ENCODE results near the gene LRRC38. TPM values are rescaled to one million over a fixed set of nuclear protein-coding genes. Genes with fewer than 3 reads are reported as not detected.
A peak's percentile ranks its signal among the peaks of the same experiment; 100 is the strongest.

LRRC38 gene
- total RNA-seq, 2 donors from 2014 or later = not detected

DNA sequence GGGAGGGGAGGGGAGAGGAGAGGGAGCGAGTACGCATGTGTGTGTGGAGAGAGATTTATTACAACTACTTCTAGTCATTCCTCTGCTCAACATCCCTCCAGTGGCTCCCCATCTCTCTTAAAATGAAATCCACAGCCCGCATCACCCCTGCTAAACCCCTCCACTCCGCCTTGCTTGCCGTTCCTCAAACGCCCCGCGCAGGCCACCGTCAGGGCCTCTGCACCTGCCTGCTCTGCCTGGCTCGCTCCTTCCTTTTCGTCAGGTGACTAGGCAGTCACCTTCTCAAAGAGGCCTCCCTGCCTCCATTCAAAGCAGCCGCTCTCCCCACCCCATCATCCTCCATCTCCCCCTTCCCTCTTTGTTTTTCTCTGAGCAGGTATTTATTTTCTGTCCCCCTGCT, 29.9 kb downstream of the LRRC38 start:
- TF ChIP-seq, protein P1, sequence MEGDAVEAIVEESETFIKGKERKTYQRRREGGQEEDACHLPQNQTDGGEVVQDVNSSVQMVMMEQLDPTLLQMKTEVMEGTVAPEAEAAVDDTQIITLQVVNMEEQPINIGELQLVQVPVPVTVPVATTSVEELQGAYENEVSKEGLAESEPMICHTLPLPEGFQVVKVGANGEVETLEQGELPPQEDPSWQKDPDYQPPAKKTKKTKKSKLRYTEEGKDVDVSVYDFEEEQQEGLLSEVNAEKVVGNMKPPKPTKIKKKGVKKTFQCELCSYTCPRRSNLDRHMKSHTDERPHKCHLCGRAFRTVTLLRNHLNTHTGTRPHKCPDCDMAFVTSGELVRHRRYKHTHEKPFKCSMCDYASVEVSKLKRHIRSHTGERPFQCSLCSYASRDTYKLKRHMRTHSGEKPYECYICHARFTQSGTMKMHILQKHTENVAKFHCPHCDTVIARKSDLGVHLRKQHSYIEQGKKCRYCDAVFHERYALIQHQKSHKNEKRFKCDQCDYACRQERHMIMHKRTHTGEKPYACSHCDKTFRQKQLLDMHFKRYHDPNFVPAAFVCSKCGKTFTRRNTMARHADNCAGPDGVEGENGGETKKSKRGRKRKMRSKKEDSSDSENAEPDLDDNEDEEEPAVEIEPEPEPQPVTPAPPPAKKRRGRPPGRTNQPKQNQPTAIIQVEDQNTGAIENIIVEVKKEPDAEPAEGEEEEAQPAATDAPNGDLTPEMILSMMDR (IDR thresholded peaks at IDR 0.05) = no peak
- TF ChIP-seq POLR2A (IDR thresholded peaks at IDR 0.05) = no peak
- WGBS, 2 donors = 60 to 73% methylated on average over 12 of the region's 12 CpGs
- H3K27me3 ChIP-seq = no peaks in the 10 kb centered on the region
- peaks cover 4% of the 10 kb centered on the region for H3K4me1 ChIP-seq
- intact Hi-C loops (cut with DNase I) = no loop called here
- no peak overlapping the region for H3K4me3 ChIP-seq
- no peak overlapping the region for H3K27ac ChIP-seq
- ATAC-seq (no peak), DNase-seq (no peak)
- no peaks in the 10 kb centered on the region for H3K36me3 ChIP-seq (replicated peaks in 1 of 2; ENCODE audit: insufficient read depth in 1 of 2, low read depth in 2 of 2)
- H3K9me3 ChIP-seq = no peaks in the 10 kb centered on the region

DNA sequence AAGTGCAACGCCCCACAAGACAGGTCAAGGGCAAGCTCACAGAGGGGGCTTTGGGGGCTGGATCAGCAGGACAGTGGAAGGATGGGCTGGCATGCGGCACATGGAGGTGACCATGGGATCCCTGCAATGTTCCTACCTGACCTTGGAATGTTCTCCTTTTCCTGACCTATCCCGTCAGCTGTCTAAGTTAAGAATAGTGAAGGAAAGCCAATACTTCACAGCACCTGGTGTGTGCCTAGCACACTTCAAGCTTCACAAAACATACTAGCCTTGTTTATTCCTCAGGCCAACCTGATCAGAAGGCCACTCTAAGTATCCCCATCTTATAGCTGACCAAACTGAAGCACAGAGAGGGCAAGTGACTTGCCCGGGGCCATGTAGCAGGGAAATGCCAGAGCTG, 31.2 kb downstream of the LRRC38 start:
- Histone ChIP-seq H3K27ac (no peak overlapping the region), H3K4me3 (no peak overlapping the region), H3K9me3 (no peaks in the 10 kb centered on the region), H3K4me1 (no peaks in the 10 kb centered on the region), H3K36me3 (replicated peaks in 1 of 2; ENCODE audit: insufficient read depth in 1 of 2, low read depth in 2 of 2) (no peaks in the 10 kb centered on the region), H3K27me3 (no peaks in the 10 kb centered on the region)
- intact Hi-C loops (cut with DNase I) = no loop called here
- WGBS, 2 donors = 55 to 64% methylated on average over 4 of the region's 4 CpGs
- ATAC-seq = no peak
- DNase-seq = no peak
- TF ChIP-seq POLR2A (IDR thresholded peaks at IDR 0.05) = no peak
- TF ChIP-seq, protein P1 (IDR thresholded peaks at IDR 0.05) = no peak

DNA sequence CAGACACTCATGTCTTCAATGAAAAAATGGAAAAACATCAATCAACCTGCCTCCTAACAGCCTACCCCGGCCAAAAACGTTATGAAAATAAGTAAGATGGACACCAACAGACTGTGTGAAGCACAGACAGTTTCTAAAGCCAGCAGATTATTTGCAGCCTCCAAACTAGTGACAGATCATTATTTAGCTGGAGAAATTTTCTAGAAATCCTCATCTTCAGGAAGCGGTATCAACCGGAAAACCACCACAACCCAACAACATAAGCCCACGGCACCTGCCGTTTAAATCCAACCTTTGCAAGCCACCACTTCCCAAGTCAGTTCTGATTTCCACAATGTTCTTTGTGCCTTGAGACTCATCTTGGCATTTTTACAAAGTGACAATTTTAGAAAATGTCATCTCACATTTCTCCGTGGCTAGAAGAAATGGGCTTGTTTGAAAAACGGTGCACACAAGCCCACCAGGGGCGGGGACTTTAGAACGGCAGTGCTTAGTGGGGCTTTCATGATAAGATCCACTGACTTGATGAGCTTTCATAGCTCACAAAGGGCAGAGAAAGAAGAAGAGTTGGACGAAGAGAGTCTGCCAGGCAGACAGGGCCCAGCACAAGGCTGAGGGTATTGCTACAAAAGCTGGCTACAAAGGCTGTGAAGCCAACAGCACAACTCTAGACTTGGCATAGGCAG, 34.5 kb downstream of the LRRC38 start:
- Histone ChIP-seq H3K27ac (no peak overlapping the region), H3K27me3 (no peaks in the 10 kb centered on the region), H3K4me3 (no peak overlapping the region), H3K36me3 (replicated peaks in 1 of 2; ENCODE audit: insufficient read depth in 1 of 2, low read depth in 2 of 2) (no peaks in the 10 kb centered on the region), H3K4me1 (no peaks in the 10 kb centered on the region), H3K9me3 (no peaks in the 10 kb centered on the region)
- TF ChIP-seq, protein P1 (IDR thresholded peaks at IDR 0.05) = no peak
- no peak for TF ChIP-seq POLR2A (IDR thresholded peaks at IDR 0.05)
- 57 to 67% methylated on average over 11 of the region's 11 CpGs for WGBS, 2 donors
- DNase-seq (no peak), ATAC-seq (no peak)
- intact Hi-C loops (cut with DNase I) = no loop called here

GRCh38 chr1:13478692-13479091, 35.1 kb downstream of the LRRC38 start:
- Histone ChIP-seq H3K36me3 (replicated peaks in 1 of 2; ENCODE audit: insufficient read depth in 1 of 2, low read depth in 2 of 2) (no peaks in the 10 kb centered on the region), H3K27me3 (no peaks in the 10 kb centered on the region), H3K9me3 (no peaks in the 10 kb centered on the region), H3K27ac (no peak overlapping the region), H3K4me1 (no peaks in the 10 kb centered on the region), H3K4me3 (no peak overlapping the region)
- no peak for DNase-seq
- no peak for TF ChIP-seq POLR2A (IDR thresholded peaks at IDR 0.05)
- TF ChIP-seq, protein P1 (IDR thresholded peaks at IDR 0.05) = no peak
- intact Hi-C loops (cut with DNase I) = no loop called here
- no peak for ATAC-seq
- WGBS, 2 donors = 73 to 89% methylated on average over 2 of the region's 2 CpGs

DNA sequence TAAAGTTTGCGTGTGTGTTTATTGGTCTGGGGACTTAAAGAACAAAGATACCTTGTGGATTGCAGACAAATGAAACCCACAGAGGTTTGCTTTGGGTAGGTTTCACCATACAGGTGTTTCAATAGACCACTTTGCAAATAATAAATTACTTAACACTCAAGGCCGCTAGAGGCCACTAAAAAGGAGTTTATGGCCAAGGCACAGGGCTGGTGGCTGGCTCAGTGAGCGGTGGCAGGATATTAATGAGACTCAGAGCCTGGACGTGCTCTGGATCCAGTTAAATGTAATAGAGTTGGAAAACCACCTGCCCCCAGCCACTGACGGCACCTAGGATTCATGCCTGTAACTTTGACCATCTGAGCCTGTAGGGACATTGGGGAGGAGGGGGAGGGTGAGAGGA, 44.5 kb downstream of the LRRC38 start:
- intact Hi-C loops (cut with DNase I) = no loop called here
- no peaks in the 10 kb centered on the region for H3K27me3 ChIP-seq
- no peaks in the 10 kb centered on the region for H3K36me3 ChIP-seq (replicated peaks in 1 of 2; ENCODE audit: insufficient read depth in 1 of 2, low read depth in 2 of 2)
- TF ChIP-seq, protein P1 (IDR thresholded peaks at IDR 0.05) = peak in 3 of 7 experiments; percentile 12 to 26 (median 17)
- TF ChIP-seq POLR2A (IDR thresholded peaks at IDR 0.05) = no peak
- 10 to 11% methylated on average over 5 of the region's 5 CpGs for WGBS, 2 donors
- peak in 2 of 4 donors; percentile 5 to 10 for DNase-seq
- no peaks in the 10 kb centered on the region for H3K4me1 ChIP-seq
- no peak overlapping the region for H3K4me3 ChIP-seq
- no peak for ATAC-seq
- H3K27ac ChIP-seq = no peak overlapping the region
- no peaks in the 10 kb centered on the region for H3K9me3 ChIP-seq
